GM06990 (cell line): ENCODE measurements around the gene OR1S1.

Source experiments
- DNase-seq: peaks from one replicate; pipeline ENCODE4 v3.0.0-alpha.2; 2011; ENCODE audit not compliant: insufficient read length; ENCODE audit errors: extremely low read depth
- H3K27me3 ChIP-seq: replicated peaks from 2 replicates; pipeline ENCODE4 v1.6.0; 2011; ENCODE audit warnings: low read length; ENCODE audit not compliant: control insufficient read depth, insufficient read depth
- H3K36me3 ChIP-seq: 2 replicates; pipeline ENCODE4 v1.5.1; 2011; ENCODE audit warnings: low read length; ENCODE audit not compliant: control insufficient read depth, insufficient read depth
- H3K4me3 ChIP-seq: replicated peaks from 2 replicates; pipeline ENCODE4 v1.5.1; 2011; ENCODE audit warnings: low read depth, mild to moderate bottlenecking, control low read depth, low read length
- TF ChIP-seq, protein P1 (sequence below): IDR thresholded peaks from 2 replicates; pipeline ENCODE4 v1.5.1; 2011; ENCODE audit warnings: low read length, control low read depth, mild to moderate bottlenecking, inconsistent platforms; ENCODE audit not compliant: insufficient read depth, poor library complexity, severe bottlenecking

OR1S1 gene

DNA sequence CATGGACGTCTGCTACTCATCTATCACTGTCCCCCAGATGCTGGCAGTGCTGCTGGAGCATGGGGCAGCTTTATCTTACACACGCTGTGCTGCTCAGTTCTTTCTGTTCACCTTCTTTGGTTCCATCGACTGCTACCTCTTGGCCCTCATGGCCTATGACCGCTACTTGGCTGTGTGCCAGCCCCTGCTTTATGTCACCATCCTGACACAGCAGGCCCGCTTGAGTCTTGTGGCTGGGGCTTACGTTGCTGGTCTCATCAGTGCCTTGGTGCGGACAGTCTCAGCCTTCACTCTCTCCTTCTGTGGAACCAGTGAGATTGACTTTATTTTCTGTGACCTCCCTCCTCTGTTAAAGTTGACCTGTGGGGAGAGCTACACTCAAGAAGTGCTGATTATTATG, 32.9 kb upstream of the OR1S1 start:
- TF ChIP-seq, protein P1, sequence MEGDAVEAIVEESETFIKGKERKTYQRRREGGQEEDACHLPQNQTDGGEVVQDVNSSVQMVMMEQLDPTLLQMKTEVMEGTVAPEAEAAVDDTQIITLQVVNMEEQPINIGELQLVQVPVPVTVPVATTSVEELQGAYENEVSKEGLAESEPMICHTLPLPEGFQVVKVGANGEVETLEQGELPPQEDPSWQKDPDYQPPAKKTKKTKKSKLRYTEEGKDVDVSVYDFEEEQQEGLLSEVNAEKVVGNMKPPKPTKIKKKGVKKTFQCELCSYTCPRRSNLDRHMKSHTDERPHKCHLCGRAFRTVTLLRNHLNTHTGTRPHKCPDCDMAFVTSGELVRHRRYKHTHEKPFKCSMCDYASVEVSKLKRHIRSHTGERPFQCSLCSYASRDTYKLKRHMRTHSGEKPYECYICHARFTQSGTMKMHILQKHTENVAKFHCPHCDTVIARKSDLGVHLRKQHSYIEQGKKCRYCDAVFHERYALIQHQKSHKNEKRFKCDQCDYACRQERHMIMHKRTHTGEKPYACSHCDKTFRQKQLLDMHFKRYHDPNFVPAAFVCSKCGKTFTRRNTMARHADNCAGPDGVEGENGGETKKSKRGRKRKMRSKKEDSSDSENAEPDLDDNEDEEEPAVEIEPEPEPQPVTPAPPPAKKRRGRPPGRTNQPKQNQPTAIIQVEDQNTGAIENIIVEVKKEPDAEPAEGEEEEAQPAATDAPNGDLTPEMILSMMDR: no peak
- no peak for DNase-seq
- H3K4me3 ChIP-seq: no peak overlapping the region
- H3K27me3 ChIP-seq: no peaks in the 10 kb centered on the region
- H3K36me3 ChIP-seq: no peaks in the 10 kb centered on the region

DNA sequence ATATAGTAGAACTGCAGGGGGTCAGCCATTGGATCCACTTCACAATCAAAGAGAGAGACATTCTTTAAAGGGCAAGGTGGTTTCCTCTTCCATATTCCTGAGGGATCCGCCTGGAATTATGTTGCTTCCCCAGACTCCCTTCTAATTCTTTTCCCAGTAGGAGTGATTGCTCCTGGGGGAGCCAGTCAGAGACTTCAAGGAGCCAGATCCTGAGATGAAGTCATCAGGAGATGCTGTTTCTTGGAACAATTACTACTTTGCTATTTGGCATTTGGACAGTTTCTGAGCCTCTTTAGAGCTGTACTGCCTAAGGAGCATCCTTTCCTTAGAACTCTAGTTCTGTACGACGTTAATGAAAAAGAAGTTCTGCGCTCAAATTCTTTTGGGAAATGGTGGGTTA, 25.6 kb upstream of the OR1S1 start:
- H3K27me3 ChIP-seq: no peaks in the 10 kb centered on the region
- H3K4me3 ChIP-seq: no peak overlapping the region
- H3K36me3 ChIP-seq: no peaks in the 10 kb centered on the region
- TF ChIP-seq, protein P1: no peak
- no peak for DNase-seq

DNA sequence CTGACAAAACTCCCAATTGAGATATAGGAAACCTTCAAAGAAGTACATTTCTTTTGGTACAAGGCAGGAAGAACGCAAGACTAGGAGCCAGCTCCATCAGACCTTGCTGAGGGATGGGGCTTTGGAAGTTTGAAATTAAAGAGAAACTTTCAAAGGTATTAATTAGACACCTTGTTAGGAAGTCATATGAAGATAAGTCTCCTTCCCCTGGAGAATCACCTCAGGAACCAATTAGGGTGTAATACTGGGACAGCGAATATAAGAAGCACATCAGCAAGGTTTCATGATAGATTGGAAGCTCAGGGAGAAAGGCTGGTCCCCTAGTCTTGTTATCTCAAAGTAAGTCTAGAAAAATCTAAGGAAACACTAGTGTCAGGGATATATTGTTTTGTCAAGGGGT, 23.8 kb upstream of the OR1S1 start, which contains the start of gene OR9Q2:
Gene OR9Q2 (plus strand): TSS at position 301 of the 400 bp plus-strand sequence. CDS start 1,421 bp downstream, outside the sequence.
- DNase-seq: no peak
- no peaks in the 10 kb centered on the region for H3K27me3 ChIP-seq
- no peaks in the 10 kb centered on the region for H3K36me3 ChIP-seq
- TF ChIP-seq, protein P1: no peak
- H3K4me3 ChIP-seq: no peak within 1 kb of the TSS

DNA sequence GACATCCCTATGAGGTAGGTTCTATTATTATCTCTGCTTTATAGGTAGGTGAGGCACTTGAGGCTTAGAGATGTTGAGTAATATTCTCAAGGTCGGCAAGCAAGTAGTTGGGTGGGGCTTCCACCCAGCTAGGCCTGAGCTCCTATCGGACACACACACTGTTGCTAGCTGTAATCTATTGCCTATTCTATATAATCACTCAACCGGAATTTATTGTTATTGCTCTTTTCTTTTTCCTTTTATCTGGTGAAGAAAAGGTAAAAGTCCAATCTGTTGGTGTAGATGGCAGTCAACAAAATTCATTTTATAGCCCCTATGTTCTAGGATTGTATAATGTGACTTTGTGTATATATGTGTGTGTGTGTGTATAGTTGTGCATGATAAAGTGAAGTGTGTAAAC, 20.3 kb upstream of the OR1S1 start:
- TF ChIP-seq, protein P1: no peak
- Histone ChIP-seq H3K36me3 (no peaks in the 10 kb centered on the region), H3K27me3 (no peaks in the 10 kb centered on the region), H3K4me3 (no peak overlapping the region)
- DNase-seq: no peak

DNA sequence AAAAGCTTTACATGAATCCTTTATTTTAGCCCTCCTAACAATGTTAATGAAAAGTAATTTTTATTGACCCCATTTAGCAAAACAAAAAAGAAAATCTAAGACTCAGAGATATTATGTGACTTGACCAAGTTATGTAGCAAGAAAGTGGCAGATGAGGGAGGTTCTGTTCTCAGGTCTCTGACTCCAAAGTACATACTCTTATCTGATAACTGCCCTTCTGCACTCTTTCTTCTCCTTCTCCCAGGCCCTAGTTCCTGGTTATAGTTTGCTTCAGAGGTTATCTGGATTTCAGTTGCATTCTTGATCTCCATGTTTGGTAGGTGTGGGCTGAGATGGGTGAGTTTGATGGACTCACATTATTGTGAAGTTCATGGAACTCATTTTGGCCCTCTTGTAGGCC, 19.1 kb upstream of the OR1S1 start:
- TF ChIP-seq, protein P1: no peak
- no peak overlapping the region for H3K4me3 ChIP-seq
- no peaks in the 10 kb centered on the region for H3K27me3 ChIP-seq
- DNase-seq: no peak
- no peaks in the 10 kb centered on the region for H3K36me3 ChIP-seq

DNA sequence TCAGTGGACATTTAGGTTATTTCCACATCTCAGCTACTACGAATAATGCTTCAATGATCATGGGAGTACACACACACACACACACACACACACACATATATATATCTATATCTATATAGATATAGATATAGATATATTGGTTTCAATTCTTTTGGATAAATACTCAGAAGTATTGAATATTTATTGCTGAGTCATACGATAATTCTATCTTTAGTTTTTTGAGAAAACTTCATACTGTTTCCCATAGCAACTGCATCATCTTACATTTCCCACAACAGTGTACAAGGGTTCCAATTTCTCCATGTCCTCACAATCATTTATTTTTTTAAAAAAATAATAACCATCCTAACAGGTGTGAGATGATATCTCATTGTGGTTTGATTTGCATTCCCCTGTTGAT, 16.6 kb upstream of the OR1S1 start:
- Histone ChIP-seq H3K36me3 (no peaks in the 10 kb centered on the region), H3K4me3 (no peak overlapping the region), H3K27me3 (no peaks in the 10 kb centered on the region)
- TF ChIP-seq, protein P1: no peak
- DNase-seq: no peak
